ENCODE results near the gene KIF3A.

KIF3A gene

DNA sequence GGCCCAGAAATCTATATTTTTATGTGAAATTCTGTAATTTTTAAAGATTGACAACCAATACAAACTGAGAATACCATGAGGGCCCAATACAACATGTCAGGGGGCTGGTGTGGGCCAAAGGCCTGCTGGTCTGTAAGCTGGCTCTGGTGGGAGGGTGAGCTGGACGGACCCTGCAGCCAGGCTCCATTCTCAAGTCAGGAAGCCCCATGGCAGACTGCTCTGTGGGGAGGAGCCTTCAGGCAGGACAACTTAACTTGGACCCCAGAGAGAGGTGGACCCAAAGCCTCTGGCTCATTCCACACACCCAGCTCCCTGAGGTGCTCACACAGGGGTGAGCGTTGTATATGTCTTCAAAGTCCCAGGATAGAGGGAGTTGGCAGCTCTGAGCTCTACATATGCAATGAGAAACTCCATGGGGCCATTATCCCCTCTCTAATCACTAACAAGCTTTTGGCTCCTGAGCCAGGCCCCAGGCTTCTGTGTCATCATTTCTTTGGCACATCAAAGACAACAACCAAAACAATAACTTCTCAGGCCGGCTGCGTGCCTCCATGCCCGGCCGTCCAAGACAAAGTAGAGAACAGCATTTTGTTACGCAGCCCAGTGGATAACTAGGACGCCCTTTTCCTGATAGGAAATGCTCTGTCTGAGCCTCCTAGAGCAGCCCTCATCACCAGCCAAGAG, 33.3 kb upstream of the KIF3A start:
- no peak for DNase-seq

- no peak for DNase-seq
Observed at GRCh38 chr5:132768485-132768868, 31.1 kb upstream of the KIF3A start.

- no peak for DNase-seq
Observed at GRCh38 chr5:132767150-132767549, 29.8 kb upstream of the KIF3A start.

DNA sequence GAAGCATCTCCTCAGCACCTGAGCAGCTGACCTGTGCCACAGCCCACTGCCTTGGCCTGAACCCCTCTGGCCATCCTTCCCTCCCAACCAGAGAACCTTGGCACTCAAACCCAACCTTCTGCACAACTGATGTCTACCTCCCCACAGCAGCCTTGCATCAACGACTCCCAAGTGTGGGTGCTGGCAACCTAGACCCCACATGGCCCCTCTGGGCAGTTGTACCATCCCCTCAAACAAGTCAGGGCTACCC, 29.4 kb upstream of the KIF3A start:
- DNase-seq = no peak

- DNase-seq = no peak
Observed at GRCh38 chr5:132766020-132766805, 28.9 kb upstream of the KIF3A start.

DNA sequence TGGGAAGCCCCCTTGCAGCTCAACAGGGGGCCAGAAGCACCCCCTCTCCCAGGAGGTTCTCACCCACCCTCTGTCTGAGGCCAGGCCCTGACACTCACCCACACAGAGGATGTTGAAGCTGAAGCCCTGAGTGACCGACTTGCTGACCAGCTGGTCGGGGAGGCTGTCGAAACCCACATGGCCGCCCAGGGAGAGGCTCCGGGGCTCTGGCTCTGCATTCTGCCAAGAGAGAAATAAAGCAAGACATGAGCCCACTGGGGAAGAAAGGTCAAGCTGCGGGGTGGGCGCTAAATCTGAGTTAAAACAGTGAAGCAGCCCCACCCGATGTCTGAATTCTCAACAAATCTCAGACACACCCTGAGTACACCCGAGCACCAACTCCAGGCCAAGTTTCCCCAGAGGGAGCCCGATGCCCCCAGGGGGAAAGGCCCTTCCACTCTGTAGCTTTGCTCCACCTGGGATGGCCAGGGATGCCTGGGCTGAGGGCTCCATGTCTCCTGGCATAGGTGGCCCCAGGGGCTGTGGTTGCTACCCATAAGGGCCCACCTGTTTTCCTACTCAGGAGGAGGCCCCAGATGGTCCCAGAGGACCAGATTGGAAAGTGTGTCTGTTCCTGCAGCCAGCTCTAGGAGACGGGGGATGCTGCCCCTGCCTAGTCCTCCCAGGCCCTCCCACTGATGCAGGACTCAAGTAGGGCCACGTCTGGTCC, 28.1 kb upstream of the KIF3A start:
- no peak for DNase-seq

- DNase-seq = no peak
Observed at GRCh38 chr5:132764671-132765238, 27.4 kb upstream of the KIF3A start.

GRCh38 chr5:132764051-132764450, 26.7 kb upstream of the KIF3A start:
- no peak for DNase-seq

- DNase-seq = no peak
Observed at GRCh38 chr5:132763181-132764036, 26.1 kb upstream of the KIF3A start.

GRCh38 chr5:132762246-132763000, 25.1 kb upstream of the KIF3A start:
- no peak for DNase-seq

DNA sequence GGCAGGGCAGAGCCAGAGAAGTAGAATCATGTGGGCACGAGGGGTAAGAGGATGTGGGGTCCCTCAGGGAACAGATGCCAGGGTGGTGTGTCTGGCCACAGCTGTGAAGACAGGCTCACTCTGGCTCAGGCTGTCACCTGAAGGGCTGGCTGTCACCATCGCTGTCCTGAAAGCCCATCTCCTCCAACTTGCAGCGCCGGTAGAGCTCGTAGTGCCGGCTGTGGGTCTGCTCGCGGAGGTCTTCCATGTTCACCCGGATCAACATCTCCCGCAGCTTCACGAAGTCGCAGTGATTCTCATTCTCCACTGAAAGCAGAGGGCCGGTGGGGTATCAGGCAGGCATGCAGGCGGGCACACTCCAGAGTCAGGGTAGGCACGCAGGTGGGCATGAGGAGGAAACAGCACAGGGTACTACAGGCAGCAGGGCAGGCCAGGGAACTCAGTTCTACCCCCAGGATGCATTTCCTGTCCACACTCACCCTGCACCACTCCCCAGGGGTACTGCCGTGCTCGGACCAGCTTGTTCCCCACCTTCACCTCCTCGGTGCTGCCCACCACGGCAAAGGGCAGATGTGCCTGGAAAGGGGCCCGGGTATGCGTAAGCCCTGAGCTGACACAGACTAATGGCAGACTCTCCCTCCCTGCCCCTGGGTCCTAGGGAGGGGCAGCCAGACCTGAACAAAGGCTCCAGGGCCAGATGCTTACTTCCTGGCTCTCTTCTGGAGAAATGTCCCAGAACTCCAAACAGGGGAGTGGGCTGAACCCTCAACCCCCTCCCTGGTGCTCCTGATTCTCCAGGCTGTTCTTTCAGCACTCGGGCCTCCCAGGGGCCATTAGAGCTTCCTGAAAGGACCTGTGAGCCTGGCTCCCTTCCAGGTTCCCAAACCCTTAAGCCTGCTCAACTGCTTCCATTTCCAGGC, 24.2 kb upstream of the KIF3A start:
- no peak for DNase-seq

DNA sequence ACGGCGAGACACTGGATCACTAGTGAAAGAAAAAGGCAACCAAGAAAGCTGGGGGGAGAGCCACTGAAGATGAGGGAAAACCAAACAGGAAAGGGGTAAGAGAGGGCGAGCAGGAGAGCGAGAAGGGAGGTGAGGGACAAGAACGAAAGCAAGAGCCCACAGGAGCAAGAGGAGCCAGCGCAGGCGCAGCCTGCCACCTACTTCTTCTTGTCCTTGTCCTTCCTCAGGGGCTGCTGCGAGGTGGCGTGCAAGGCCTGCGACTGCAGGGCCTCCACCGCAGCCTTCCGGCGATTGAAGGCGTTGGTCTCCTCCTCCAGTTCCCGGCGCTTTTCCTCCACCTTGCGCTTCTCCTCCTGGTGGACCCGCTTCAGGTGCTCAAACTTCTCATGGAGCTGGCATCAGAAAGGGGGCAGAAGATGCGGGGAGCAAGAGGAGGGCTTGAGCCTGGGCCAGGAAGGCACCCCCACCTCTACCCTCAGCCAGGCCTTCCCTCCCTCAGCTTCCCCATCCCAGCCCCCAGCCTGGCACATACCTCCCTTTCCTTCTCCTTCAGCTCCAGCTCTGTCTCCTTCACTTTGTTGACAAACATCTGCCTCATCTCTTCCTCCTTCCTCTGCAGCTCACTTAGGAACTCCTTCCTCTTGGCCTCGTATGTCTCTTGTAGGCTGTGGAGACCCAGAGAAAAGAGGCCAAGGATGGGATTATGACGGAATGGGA, 23.4 kb upstream of the KIF3A start:
- no peak for DNase-seq

GRCh38 chr5:132760049-132760420, 22.7 kb upstream of the KIF3A start:
- DNase-seq = no peak

- DNase-seq = peak; percentile 75
Observed at GRCh38 chr5:132759114-132760048, 22.0 kb upstream of the KIF3A start.

- DNase-seq = no peak
Observed at GRCh38 chr5:132758451-132758850, 21.1 kb upstream of the KIF3A start.

DNA sequence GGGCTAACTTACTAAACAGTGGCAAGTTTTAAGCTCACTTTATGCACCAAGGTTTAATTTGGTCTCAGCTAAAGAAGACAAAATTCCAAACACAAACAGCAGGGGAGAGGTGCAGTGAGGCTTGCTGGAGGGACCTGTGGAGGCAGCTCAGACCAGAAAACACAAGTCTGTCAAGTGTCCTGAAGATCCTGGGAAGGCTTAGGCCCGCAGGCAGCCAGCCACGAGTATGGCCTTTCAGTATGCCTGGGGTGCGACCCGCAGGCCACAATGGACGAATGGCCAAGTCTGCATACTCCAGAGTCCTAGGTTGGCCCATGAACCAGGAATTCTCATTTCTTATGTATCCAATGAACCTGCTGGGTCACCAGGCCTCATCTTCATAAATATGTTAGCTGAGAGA, 19.2 kb upstream of the KIF3A start:
- no peak for DNase-seq

DNA sequence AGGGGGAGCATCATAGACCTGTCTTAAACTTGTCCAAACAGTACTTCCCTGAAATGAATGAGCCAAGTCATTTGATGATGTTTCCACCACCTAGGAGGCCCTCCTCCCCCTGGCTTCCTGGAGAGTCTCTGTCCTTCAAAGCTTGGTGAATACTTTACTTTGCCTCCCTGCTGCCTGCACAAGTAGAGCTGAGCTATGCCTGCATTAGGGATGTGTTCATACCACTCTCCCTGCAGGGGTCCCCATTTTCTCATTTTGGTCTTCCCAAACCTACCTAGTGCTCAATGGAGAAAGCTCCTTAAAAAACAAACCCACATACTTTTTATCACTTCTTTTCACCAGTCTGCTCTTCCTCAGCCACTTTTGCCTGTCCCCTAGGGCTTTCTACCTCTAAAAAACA, 17.6 kb upstream of the KIF3A start:
- DNase-seq = peak; percentile 12

DNA sequence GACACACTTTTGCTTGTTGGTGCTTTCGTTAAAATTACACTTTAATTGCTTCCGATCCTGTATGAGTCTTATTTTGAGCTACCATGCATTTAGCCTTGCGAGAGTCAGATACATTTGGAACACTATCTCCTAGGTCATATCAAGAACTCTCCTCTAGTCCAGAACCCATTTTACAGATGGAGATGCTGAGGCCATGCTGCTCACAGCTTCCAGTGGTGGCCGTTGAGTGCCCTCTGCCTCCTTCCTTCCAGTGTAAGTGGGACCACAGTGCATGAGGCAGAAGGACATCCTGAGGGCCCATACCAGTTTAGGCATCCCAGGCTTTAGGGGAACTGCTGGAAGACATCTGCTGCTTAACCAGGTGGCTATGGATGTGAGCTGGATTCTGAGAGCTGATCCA, 16.8 kb upstream of the KIF3A start:
- DNase-seq = no peak

All from DMS53 (cell line).